Measurements from ENCODE around the gene VRK2.
A peak's percentile ranks its signal among the peaks of the same experiment; 100 is the strongest.
"Not testable (repeated sequence)": the region's sequence is repeated elsewhere in the genome, so short reads cannot be mapped to it uniquely, and the experiment has no call there.

VRK2 gene

GRCh38 chr2:58110765-58111164, 64.2 kb downstream of the VRK2 start:
- DNase-seq, result no peak

- not testable (repeated sequence) for DNase-seq
These were observed 67.0 kb downstream of the VRK2 start for GRCh38 chr2:58113563-58113962.

GRCh38 chr2:58120626-58121229, 74.1 kb downstream of the VRK2 start:
- no peak for DNase-seq

GRCh38 chr2:58122040-58122439, 75.4 kb downstream of the VRK2 start:
- DNase-seq, result no peak

GRCh38 chr2:58122540-58122939, 75.9 kb downstream of the VRK2 start:
- DNase-seq, result no peak

GRCh38 chr2:58127111-58127510, 80.5 kb downstream of the VRK2 start:
- DNase-seq, result no peak

GRCh38 chr2:58130238-58130637, 83.6 kb downstream of the VRK2 start:
- DNase-seq, result no peak

GRCh38 chr2:58131191-58132011, 84.8 kb downstream of the VRK2 start:
- no peak for DNase-seq

- no peak for DNase-seq
These were observed 86.8 kb downstream of the VRK2 start for GRCh38 chr2:58133395-58133794.

- DNase-seq, result no peak
These were observed 89.3 kb downstream of the VRK2 start for GRCh38 chr2:58135861-58136260.

GRCh38 chr2:58137221-58137620, 90.6 kb downstream of the VRK2 start:
- no peak for DNase-seq

GRCh38 chr2:58137856-58138255, 91.2 kb downstream of the VRK2 start:
- peak; percentile 3 for DNase-seq

GRCh38 chr2:58138396-58139030, 91.9 kb downstream of the VRK2 start:
- no peak for DNase-seq

- DNase-seq, result no peak
These were observed 94.0 kb downstream of the VRK2 start for GRCh38 chr2:58140508-58141072.

- DNase-seq, result not testable (repeated sequence)
These were observed 99.2 kb downstream of the VRK2 start for GRCh38 chr2:58145769-58146168.

GRCh38 chr2:58146707-58147106, 100.1 kb downstream of the VRK2 start:
- no peak for DNase-seq

GRCh38 chr2:58155160-58155778, 108.7 kb downstream of the VRK2 start:
- peak; percentile 44 for DNase-seq

GRCh38 chr2:58156780-58157179, 110.2 kb downstream of the VRK2 start:
- no peak for DNase-seq

GRCh38 chr2:58157754-58158153, 111.1 kb downstream of the VRK2 start:
- peak; percentile 4 for DNase-seq

GRCh38 chr2:58158481-58158880, 111.9 kb downstream of the VRK2 start:
- no peak for DNase-seq

- DNase-seq, result no peak
These were observed 117.3 kb downstream of the VRK2 start for GRCh38 chr2:58163913-58164312.

GRCh38 chr2:58168130-58168529, 121.5 kb downstream of the VRK2 start:
- not testable (repeated sequence) for DNase-seq

- not testable (repeated sequence) for DNase-seq
These were observed 123.2 kb downstream of the VRK2 start for GRCh38 chr2:58169845-58170244.

Measured in COR-L47 (cell line).